ENCODE results near the gene MEIOC.
"Not testable (repeated sequence)": the region's sequence is repeated elsewhere in the genome, so short reads cannot be mapped to it uniquely, and the experiment has no call there.

Gene MEIOC

GRCh38 chr17:44648963-44649362, 7.3 kb upstream of the MEIOC start:
- FAIRE-seq: no peak

GRCh38 chr17:44651228-44651627, 5.0 kb upstream of the MEIOC start:
- FAIRE-seq: no peak

GRCh38 chr17:44652727-44653126, 3.5 kb upstream of the MEIOC start:
- no peak for FAIRE-seq

- no peak for FAIRE-seq
Observed at GRCh38 chr17:44653384-44653783, 2.9 kb upstream of the MEIOC start.

GRCh38 chr17:44653954-44654353, 2.3 kb upstream of the MEIOC start:
- FAIRE-seq: no peak

GRCh38 chr17:44661835-44662234, 5.6 kb downstream of the MEIOC start:
- no peak for FAIRE-seq

- no peak for FAIRE-seq
Observed at GRCh38 chr17:44663095-44663494, 6.8 kb downstream of the MEIOC start.

- FAIRE-seq: no peak
Observed at GRCh38 chr17:44664867-44665266, 8.6 kb downstream of the MEIOC start.

GRCh38 chr17:44666006-44666405, 9.7 kb downstream of the MEIOC start:
- no peak for FAIRE-seq

GRCh38 chr17:44672479-44673093, 16.3 kb downstream of the MEIOC start:
- FAIRE-seq: peak; percentile 87

- no peak for FAIRE-seq
Observed at GRCh38 chr17:44673893-44674292, 17.6 kb downstream of the MEIOC start.

GRCh38 chr17:44677136-44677535, 20.9 kb downstream of the MEIOC start:
- peak; percentile 45 for FAIRE-seq

- FAIRE-seq: not testable (repeated sequence)
Observed at GRCh38 chr17:44683303-44683702, 27.0 kb downstream of the MEIOC start.

GRCh38 chr17:44687756-44688155, 31.5 kb downstream of the MEIOC start:
- no peak for FAIRE-seq

- no peak for FAIRE-seq
Observed at GRCh38 chr17:44688200-44688599, 31.9 kb downstream of the MEIOC start.

- FAIRE-seq: no peak
Observed at GRCh38 chr17:44688675-44689476, 32.6 kb downstream of the MEIOC start.

GRCh38 chr17:44689477-44690217, 33.4 kb downstream of the MEIOC start, which contains the start of gene CCDC43:
Gene CCDC43, minus strand, starts transcription at chr17:44689776. Its CDS starts 23 bp downstream, at chr17:44689753.
- FAIRE-seq: peak; percentile 18

- FAIRE-seq: not testable (repeated sequence)
Observed at GRCh38 chr17:44690746-44691306, 34.6 kb downstream of the MEIOC start.

- FAIRE-seq: no peak
Observed at GRCh38 chr17:44693609-44694008, 37.3 kb downstream of the MEIOC start.

GRCh38 chr17:44700288-44700687, 44.0 kb downstream of the MEIOC start:
- FAIRE-seq: not testable (repeated sequence)

GRCh38 chr17:44707755-44708400, 51.6 kb downstream of the MEIOC start:
- FAIRE-seq: no peak

- FAIRE-seq: no peak
Observed at GRCh38 chr17:44708401-44709263, 52.4 kb downstream of the MEIOC start, which contains the start of gene DBF4B. Gene DBF4B, plus strand, starts transcription at chr17:44708665. Its CDS starts 156 bp downstream, at chr17:44708821.
